ENCODE results near the gene PALMD. TPM values are rescaled to one million over a fixed set of nuclear protein-coding genes. Genes with fewer than 3 reads are reported as not detected.

The PALMD gene
- total and polyA plus RNA-seq, 7 experiments from 2014 or later: not detected

- ChIA-PET CTCF (no interaction called here), POLR2A (no interaction called here)
- intact Hi-C loops (cut with micrococcal nuclease): no loop called here
- no peak overlapping the region for H3K4me3 ChIP-seq (ENCODE audit: low read length)
- Mint-ChIP-seq H3K27ac (no peak overlapping the region), H3K27me3 (peaks cover 0 to 13% (median 6%) of the 10 kb centered on the region in 5 donors), H3K9me3 (peaks cover 0 to 2% (median 0%) of the 10 kb centered on the region in 11 donors), H3K4me1 (no peaks in the 10 kb centered on the region), H3K36me3 (no peaks in the 10 kb centered on the region), H3K4me3 (no peak overlapping the region)
- H3K27ac ChIP-seq (ENCODE audit: low read depth, low read length): no peak overlapping the region
- no peak for DNase-seq
- no peaks in the 10 kb centered on the region for H3K9me3 ChIP-seq (ENCODE audit: control insufficient read depth in 2 of 3, low read length in 3 of 3)
- no peak for ATAC-seq
- H3K27me3 ChIP-seq (ENCODE audit: control insufficient read depth in 2 of 2, insufficient read depth in 2 of 2, low read length in 2 of 2): no peaks in the 10 kb centered on the region
- H3K36me3 ChIP-seq (ENCODE audit: control insufficient read depth in 2 of 3, insufficient read depth in 3 of 3, low read length in 3 of 3): no peaks in the 10 kb centered on the region
- no peaks in the 10 kb centered on the region for H3K4me1 ChIP-seq (ENCODE audit: control insufficient read depth in 2 of 2, insufficient read depth in 2 of 2, low read length in 2 of 2)
Measured at GRCh38 chr1:99657213-99658030, 11.5 kb downstream of the PALMD start.

GRCh38 chr1:99658031-99658290 is 12.0 kb downstream of the PALMD start:
- Histone ChIP-seq H3K27me3 (ENCODE audit: control insufficient read depth in 2 of 2, insufficient read depth in 2 of 2, low read length in 2 of 2) (no peaks in the 10 kb centered on the region), H3K4me1 (ENCODE audit: control insufficient read depth in 2 of 2, insufficient read depth in 2 of 2, low read length in 2 of 2) (no peaks in the 10 kb centered on the region), H3K36me3 (ENCODE audit: control insufficient read depth in 2 of 3, insufficient read depth in 3 of 3, low read length in 3 of 3) (no peaks in the 10 kb centered on the region), H3K4me3 (ENCODE audit: low read length) (no peak overlapping the region), H3K27ac (ENCODE audit: low read depth, low read length) (no peak overlapping the region), H3K9me3 (ENCODE audit: control insufficient read depth in 2 of 3, low read length in 3 of 3) (no peaks in the 10 kb centered on the region)
- intact Hi-C loops (cut with micrococcal nuclease): no loop called here
- Mint-ChIP-seq H3K36me3 (no peaks in the 10 kb centered on the region), H3K27me3 (peaks cover 0 to 11% (median 6%) of the 10 kb centered on the region in 5 donors), H3K9me3 (peaks cover 0 to 2% (median 0%) of the 10 kb centered on the region in 11 donors), H3K27ac (no peak overlapping the region), H3K4me3 (no peak overlapping the region), H3K4me1 (no peaks in the 10 kb centered on the region)
- ATAC-seq (no peak), DNase-seq (no peak)
- POLR2A ChIA-PET: no interaction called here
- CTCF ChIA-PET: no interaction called here

- Mint-ChIP-seq H3K4me1 (no peaks in the 10 kb centered on the region), H3K27me3 (peaks cover 0 to 9% (median 5%) of the 10 kb centered on the region in 5 donors), H3K4me3 (no peak overlapping the region), H3K36me3 (no peaks in the 10 kb centered on the region), H3K9me3 (peaks cover 0 to 2% (median 0%) of the 10 kb centered on the region in 11 donors), H3K27ac (no peak overlapping the region)
- ChIA-PET CTCF (no interaction called here), POLR2A (no interaction called here)
- H3K27ac ChIP-seq (ENCODE audit: low read depth, low read length): no peak overlapping the region
- no peaks in the 10 kb centered on the region for H3K4me1 ChIP-seq (ENCODE audit: control insufficient read depth in 2 of 2, insufficient read depth in 2 of 2, low read length in 2 of 2)
- no peaks in the 10 kb centered on the region for H3K9me3 ChIP-seq (ENCODE audit: control insufficient read depth in 2 of 3, low read length in 3 of 3)
- H3K36me3 ChIP-seq (ENCODE audit: control insufficient read depth in 2 of 3, insufficient read depth in 3 of 3, low read length in 3 of 3): no peaks in the 10 kb centered on the region
- intact Hi-C loops (cut with micrococcal nuclease): no loop called here
- H3K4me3 ChIP-seq (ENCODE audit: low read length): no peak overlapping the region
- ATAC-seq (no peak), DNase-seq (no peak)
- no peaks in the 10 kb centered on the region for H3K27me3 ChIP-seq (ENCODE audit: control insufficient read depth in 2 of 2, insufficient read depth in 2 of 2, low read length in 2 of 2)
Measured at GRCh38 chr1:99659755-99660210, 13.9 kb downstream of the PALMD start.

- ChIA-PET CTCF (no interaction called here), POLR2A (no interaction called here)
- H3K27ac ChIP-seq (ENCODE audit: low read depth, low read length): no peak overlapping the region
- H3K27me3 ChIP-seq (ENCODE audit: control insufficient read depth in 2 of 2, insufficient read depth in 2 of 2, low read length in 2 of 2): no peaks in the 10 kb centered on the region
- DNase-seq (no peak), ATAC-seq (no peak)
- peaks cover 0 to 2% (median 0%) of the 10 kb centered on the region in 11 donors for H3K9me3 Mint-ChIP-seq
- H3K27ac Mint-ChIP-seq: no peak overlapping the region
- no peak overlapping the region for H3K4me3 Mint-ChIP-seq
- H3K4me1 Mint-ChIP-seq: no peaks in the 10 kb centered on the region
- no peaks in the 10 kb centered on the region for H3K9me3 ChIP-seq (ENCODE audit: control insufficient read depth in 2 of 3, low read length in 3 of 3)
- H3K4me1 ChIP-seq (ENCODE audit: control insufficient read depth in 2 of 2, insufficient read depth in 2 of 2, low read length in 2 of 2): no peaks in the 10 kb centered on the region
- H3K36me3 Mint-ChIP-seq: no peaks in the 10 kb centered on the region
- H3K4me3 ChIP-seq (ENCODE audit: low read length): no peak overlapping the region
- peaks cover 0 to 10% (median 5%) of the 10 kb centered on the region in 5 donors for H3K27me3 Mint-ChIP-seq
- no peaks in the 10 kb centered on the region for H3K36me3 ChIP-seq (ENCODE audit: control insufficient read depth in 2 of 3, insufficient read depth in 3 of 3, low read length in 3 of 3)
- intact Hi-C loops (cut with micrococcal nuclease): no loop called here
Measured at GRCh38 chr1:99660496-99660895, 14.6 kb downstream of the PALMD start.

GRCh38 chr1:99661780-99662179 is 15.9 kb downstream of the PALMD start:
- no peaks in the 10 kb centered on the region for H3K4me1 ChIP-seq (ENCODE audit: control insufficient read depth in 2 of 2, insufficient read depth in 2 of 2, low read length in 2 of 2)
- peaks cover 0 to 2% (median 0%) of the 10 kb centered on the region in 11 donors for H3K9me3 Mint-ChIP-seq
- ChIA-PET CTCF (no interaction called here), POLR2A (no interaction called here)
- no peaks in the 10 kb centered on the region for H3K36me3 ChIP-seq (ENCODE audit: control insufficient read depth in 2 of 3, insufficient read depth in 3 of 3, low read length in 3 of 3)
- ATAC-seq: no peak
- no peaks in the 10 kb centered on the region for H3K4me1 Mint-ChIP-seq
- DNase-seq: no peak
- intact Hi-C loops (cut with micrococcal nuclease): no loop called here
- no peak overlapping the region for H3K27ac Mint-ChIP-seq
- H3K36me3 Mint-ChIP-seq: no peaks in the 10 kb centered on the region
- H3K27me3 Mint-ChIP-seq: peaks cover 0 to 14% (median 5%) of the 10 kb centered on the region in 5 donors
- no peaks in the 10 kb centered on the region for H3K27me3 ChIP-seq (ENCODE audit: control insufficient read depth in 2 of 2, insufficient read depth in 2 of 2, low read length in 2 of 2)
- no peak overlapping the region for H3K4me3 ChIP-seq (ENCODE audit: low read length)
- no peak overlapping the region for H3K4me3 Mint-ChIP-seq
- no peak overlapping the region for H3K27ac ChIP-seq (ENCODE audit: low read depth, low read length)
- no peaks in the 10 kb centered on the region for H3K9me3 ChIP-seq (ENCODE audit: control insufficient read depth in 2 of 3, low read length in 3 of 3)

GRCh38 chr1:99662539-99663080 is 16.7 kb downstream of the PALMD start:
- H3K27me3 Mint-ChIP-seq: peaks cover 2 to 22% (median 10%) of the 10 kb centered on the region in 5 donors
- intact Hi-C loops (cut with micrococcal nuclease): no loop called here
- H3K36me3 Mint-ChIP-seq: no peaks in the 10 kb centered on the region
- Histone ChIP-seq H3K9me3 (ENCODE audit: control insufficient read depth in 2 of 3, low read length in 3 of 3) (no peaks in the 10 kb centered on the region), H3K27me3 (ENCODE audit: control insufficient read depth in 2 of 2, insufficient read depth in 2 of 2, low read length in 2 of 2) (no peaks in the 10 kb centered on the region), H3K36me3 (ENCODE audit: control insufficient read depth in 2 of 3, insufficient read depth in 3 of 3, low read length in 3 of 3) (no peaks in the 10 kb centered on the region), H3K27ac (ENCODE audit: low read depth, low read length) (no peak overlapping the region), H3K4me1 (ENCODE audit: control insufficient read depth in 2 of 2, insufficient read depth in 2 of 2, low read length in 2 of 2) (no peaks in the 10 kb centered on the region), H3K4me3 (ENCODE audit: low read length) (no peak overlapping the region)
- H3K4me1 Mint-ChIP-seq: no peaks in the 10 kb centered on the region
- H3K27ac Mint-ChIP-seq: no peak overlapping the region
- peaks cover 0 to 2% (median 0%) of the 10 kb centered on the region in 11 donors for H3K9me3 Mint-ChIP-seq
- H3K4me3 Mint-ChIP-seq: no peak overlapping the region
- POLR2A ChIA-PET: no interaction called here
- CTCF ChIA-PET: no interaction called here
- DNase-seq: no peak
- no peak for ATAC-seq

GRCh38 chr1:99663501-99663900 is 17.6 kb downstream of the PALMD start:
- intact Hi-C loops (cut with micrococcal nuclease): no loop called here
- CTCF ChIA-PET: no interaction called here
- POLR2A ChIA-PET: no interaction called here
- Mint-ChIP-seq H3K4me1 (no peaks in the 10 kb centered on the region), H3K27me3 (peaks cover 3 to 23% (median 10%) of the 10 kb centered on the region in 5 donors), H3K4me3 (no peak overlapping the region), H3K36me3 (no peaks in the 10 kb centered on the region), H3K27ac (no peak overlapping the region), H3K9me3 (peaks cover 0 to 2% (median 0%) of the 10 kb centered on the region in 11 donors)
- no peak overlapping the region for H3K4me3 ChIP-seq (ENCODE audit: low read length)
- no peak for ATAC-seq
- no peaks in the 10 kb centered on the region for H3K36me3 ChIP-seq (ENCODE audit: control insufficient read depth in 2 of 3, insufficient read depth in 3 of 3, low read length in 3 of 3)
- no peaks in the 10 kb centered on the region for H3K9me3 ChIP-seq (ENCODE audit: control insufficient read depth in 2 of 3, low read length in 3 of 3)
- no peak overlapping the region for H3K27ac ChIP-seq (ENCODE audit: low read depth, low read length)
- H3K27me3 ChIP-seq (ENCODE audit: control insufficient read depth in 2 of 2, insufficient read depth in 2 of 2, low read length in 2 of 2): no peaks in the 10 kb centered on the region
- no peaks in the 10 kb centered on the region for H3K4me1 ChIP-seq (ENCODE audit: control insufficient read depth in 2 of 2, insufficient read depth in 2 of 2, low read length in 2 of 2)
- DNase-seq: no peak
